ENCODE data around the gene MARCHF6.
"Not testable (repeated sequence)": the region's sequence is repeated elsewhere in the genome, so short reads cannot be mapped to it uniquely, and the experiment has no call there.

The MARCHF6 gene

GRCh38 chr5:10353241-10354047 is at the start of gene MARCHF6:
Gene MARCHF6 (plus strand): TSS chr5:10353695. CDS start chr5:10353899, 204 bp downstream.
- peak; percentile 94 for DNase-seq (ENCODE audit: low spot score)

DNA sequence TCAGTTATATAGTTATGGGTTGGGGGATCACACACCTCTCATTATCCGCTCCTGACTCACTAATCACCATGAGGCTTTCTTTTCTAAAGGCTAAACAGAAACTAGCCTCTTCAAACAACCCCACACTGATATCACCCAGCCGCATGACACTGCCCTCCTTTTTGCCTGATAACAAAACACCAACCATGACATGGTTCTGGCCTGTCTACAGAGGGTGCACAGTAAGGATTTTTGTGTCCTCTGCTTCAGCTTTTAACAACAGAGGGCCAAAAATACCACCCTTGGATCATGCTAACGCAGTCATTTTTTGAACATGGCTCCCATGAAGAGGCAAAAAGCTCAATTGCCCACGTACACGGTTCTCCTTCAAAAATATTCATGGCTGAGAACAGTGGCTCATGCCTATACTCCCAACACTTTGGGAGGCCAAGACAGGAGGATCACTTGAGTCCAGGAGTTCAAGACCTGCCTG is 49.8 kb upstream of the MARCHF6 start:
- DNase-seq (ENCODE audit: low spot score), result no peak

DNA sequence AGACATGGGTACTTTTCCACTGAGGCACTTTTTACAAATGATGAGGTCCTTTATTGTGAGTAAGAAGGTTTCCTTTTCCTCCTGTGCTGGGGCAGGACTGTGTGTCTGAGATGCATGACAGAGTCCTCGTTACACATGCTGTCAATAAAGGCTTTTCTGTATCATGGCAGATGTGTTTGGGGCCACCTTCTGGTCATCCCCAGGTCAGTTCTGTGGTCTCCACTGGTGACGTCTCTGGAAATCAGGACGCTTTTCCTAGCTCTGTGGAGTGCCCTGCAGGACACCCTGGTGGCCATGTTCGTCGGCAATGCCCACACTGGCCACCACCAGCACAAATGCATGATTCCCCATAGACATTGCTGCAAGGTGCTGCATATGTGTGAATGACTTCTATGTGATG is 48.6 kb upstream of the MARCHF6 start:
- no peak for DNase-seq (ENCODE audit: low spot score)

- DNase-seq (ENCODE audit: low spot score), result no peak
Measured at GRCh38 chr5:10306114-10306513, 47.4 kb upstream of the MARCHF6 start.

DNA sequence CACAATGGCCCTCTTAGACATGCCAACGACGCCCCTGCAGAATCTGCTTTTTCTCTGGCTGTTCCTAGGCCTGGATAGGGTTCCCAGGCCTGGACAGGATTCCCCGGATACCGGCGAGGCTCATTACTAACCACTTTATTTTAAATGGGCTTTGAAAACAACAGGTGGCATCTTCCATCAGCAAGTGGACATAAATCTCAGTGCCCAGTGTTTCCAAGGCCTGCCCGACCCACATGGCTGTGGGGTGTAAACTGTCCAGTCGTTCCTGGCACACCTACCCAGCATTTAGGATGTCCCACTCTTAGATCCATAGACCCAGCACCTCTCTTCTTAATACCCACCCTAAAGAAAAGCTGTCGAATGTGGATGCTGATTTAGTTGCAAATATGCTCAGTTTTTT is 46.7 kb upstream of the MARCHF6 start:
- no peak for DNase-seq (ENCODE audit: low spot score)

DNA sequence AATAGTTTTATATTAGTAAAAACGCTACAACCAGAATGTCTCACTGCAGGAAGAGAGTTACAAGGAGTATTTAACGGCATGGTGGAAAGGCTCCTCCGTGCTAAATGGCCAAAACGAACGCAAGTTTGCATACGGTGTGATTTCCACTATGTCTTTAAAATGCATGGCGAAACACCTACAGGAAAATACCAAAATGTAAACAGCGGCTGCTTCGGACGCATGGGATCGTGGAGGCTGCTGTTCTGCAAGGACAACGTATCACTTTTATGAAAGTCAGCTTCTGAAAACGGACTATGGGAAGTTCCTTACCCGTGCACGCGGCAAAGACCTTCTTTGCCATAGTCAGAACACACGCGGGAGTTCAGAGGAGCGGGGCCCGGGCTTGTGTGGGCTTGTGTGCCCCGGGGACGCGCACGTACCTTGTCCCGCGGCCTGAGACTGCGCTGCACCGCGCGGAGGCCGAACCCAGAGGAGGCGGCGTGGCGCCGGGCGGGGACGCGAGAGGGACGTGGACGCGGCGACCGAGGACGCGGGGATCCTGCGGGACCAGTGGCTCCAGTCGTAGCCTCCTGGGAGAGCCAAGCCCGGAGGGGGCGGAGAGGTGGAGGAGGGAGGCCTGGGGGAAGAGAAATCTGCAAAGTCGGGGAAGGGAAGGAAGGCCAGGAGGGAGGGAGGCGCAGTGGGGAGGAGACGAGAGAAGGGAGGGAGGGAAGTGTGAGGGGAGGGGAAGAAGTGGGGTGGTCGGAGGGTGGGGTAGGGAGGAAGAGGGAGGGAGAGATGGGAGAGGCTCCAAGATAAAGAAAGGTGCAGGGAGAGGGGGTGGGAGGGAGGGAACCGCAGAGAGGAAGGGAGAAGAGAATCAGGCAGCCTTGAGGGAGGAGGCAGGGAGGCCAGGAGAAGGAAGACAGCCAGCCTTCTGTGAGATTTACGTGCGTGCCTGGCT is 46.0 kb upstream of the MARCHF6 start, which contains the start of gene CMBL:
TSS of gene CMBL (minus strand) at position 697 of the 943 bp plus-strand sequence. CDS start 17,140 bp downstream, outside the sequence.
- peak; percentile 51 for DNase-seq (ENCODE audit: low spot score)

GRCh38 chr5:10308844-10309243 is 44.7 kb upstream of the MARCHF6 start:
- no peak for DNase-seq (ENCODE audit: low spot score)

GRCh38 chr5:10310066-10310779 is 43.3 kb upstream of the MARCHF6 start:
- DNase-seq (ENCODE audit: low spot score), result no peak

DNA sequence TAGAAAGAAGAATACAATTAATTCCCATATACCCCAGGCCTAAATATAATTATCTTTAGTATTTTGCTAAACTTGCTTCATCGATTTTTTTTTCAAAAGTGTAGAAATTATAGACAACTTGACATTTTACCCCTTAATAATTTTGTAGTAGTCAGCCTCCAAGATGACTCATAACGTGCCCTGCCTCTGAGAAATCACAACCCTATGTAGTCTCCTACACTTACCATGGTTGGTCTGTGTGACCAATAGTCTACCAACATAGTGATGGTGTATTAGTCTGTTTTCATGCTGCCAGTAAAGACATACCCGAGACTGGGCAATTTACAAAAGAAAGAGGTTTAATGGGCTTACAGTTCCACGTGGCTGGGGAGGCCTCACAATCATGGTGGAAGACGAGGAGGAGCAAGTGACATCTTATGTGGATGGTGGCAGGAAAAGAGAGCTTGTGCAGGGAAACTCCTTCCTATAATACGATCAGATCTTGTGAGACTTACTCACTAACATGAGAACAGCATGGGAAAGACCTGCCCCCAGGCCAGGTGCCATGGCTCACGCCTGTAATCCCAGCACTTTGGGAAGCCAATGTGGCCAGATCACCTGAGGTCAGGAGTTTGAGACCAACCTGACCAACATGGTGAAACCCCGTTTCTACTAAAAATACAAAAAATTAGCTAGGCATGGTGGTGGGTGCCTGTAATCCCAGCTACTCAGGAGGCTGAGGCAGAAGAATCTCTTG is 42.5 kb upstream of the MARCHF6 start:
- not testable (repeated sequence) for DNase-seq (ENCODE audit: low spot score)

- DNase-seq (ENCODE audit: low spot score), result no peak
Measured at GRCh38 chr5:10311595-10312425, 41.7 kb upstream of the MARCHF6 start.

- DNase-seq (ENCODE audit: low spot score), result no peak
Measured at GRCh38 chr5:10315201-10315600, 38.3 kb upstream of the MARCHF6 start.

- DNase-seq (ENCODE audit: low spot score), result no peak
Measured at GRCh38 chr5:10315824-10316509, 37.5 kb upstream of the MARCHF6 start.

- no peak for DNase-seq (ENCODE audit: low spot score)
Measured at GRCh38 chr5:10317825-10318682, 35.4 kb upstream of the MARCHF6 start.

DNA sequence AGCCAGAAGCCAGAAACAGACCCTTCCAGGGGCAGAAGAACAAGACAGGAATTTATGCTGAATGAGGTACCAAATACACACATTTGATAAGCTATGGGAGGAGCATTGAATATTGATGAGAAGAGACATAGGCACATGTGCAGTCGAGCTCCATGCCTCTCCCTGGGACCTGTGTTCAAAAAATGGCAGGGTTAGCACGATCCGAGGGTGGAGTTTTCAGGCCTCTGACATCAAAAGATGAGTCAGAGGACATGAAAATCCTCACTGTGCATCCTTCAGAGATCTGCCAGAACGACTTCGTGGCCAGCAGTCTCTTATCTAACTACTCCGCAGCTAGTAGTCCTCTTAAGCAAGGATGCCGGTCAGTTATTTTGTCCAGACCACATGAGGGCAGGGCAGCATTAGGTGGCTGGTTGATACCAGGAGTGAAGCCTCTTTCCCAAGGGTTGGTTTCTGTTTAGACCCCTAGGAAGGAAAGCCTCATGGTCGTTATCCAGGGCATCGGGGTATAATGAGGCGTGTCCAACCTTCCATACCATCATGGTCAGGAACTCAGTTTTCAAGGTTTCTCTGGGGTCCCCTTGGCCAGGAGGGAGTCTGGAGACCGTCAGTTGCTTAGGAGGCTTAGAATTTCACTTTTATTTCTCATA is 34.2 kb upstream of the MARCHF6 start:
- DNase-seq (ENCODE audit: low spot score), result no peak

- DNase-seq (ENCODE audit: low spot score), result no peak
Measured at GRCh38 chr5:10320793-10321192, 32.7 kb upstream of the MARCHF6 start.

GRCh38 chr5:10321882-10322281 is 31.6 kb upstream of the MARCHF6 start:
- no peak for DNase-seq (ENCODE audit: low spot score)

- no peak for DNase-seq (ENCODE audit: low spot score)
Measured at GRCh38 chr5:10323588-10324488, 29.7 kb upstream of the MARCHF6 start.

All from D341Med (cell line).